IMR-90 (cell line): Measurements from ENCODE around the gene SNRPA1. TPM values are rescaled to one million over a fixed set of nuclear protein-coding genes. Genes with fewer than 3 reads are reported as not detected.

Source experiments
- CTCF ChIP-seq: conservative IDR thresholded peaks from 2 replicates; pipeline ENCODE4 v1.5.1; 2012; ENCODE audit warnings: mild to moderate bottlenecking, low read depth, low read length, improper control_type of control experiment
- ELK1 ChIP-seq: fragments of 150-350 bp; IDR thresholded peaks from 2 replicates; pipeline ENCODE4 v1.6.1; 2016; ENCODE audit warnings: low read depth, mild to moderate bottlenecking, low read length, moderate library complexity, borderline replicate concordance
- MXI1 ChIP-seq: IDR thresholded peaks from 2 replicates; pipeline ENCODE4 v1.6.1; 2012; ENCODE audit warnings: low read depth, mild to moderate bottlenecking, low read length, moderate library complexity, borderline replicate concordance
- RAD21 ChIP-seq: IDR thresholded peaks from 2 replicates; pipeline ENCODE4 v1.6.1; 2012; ENCODE audit warnings: low read length, improper control_type of control experiment
- RFX5 ChIP-seq: IDR thresholded peaks from 2 replicates; pipeline ENCODE4 v1.8.0; 2012; ENCODE audit warnings: low read depth, mild to moderate bottlenecking, low read length, moderate library complexity
- polyA plus RNA-seq, 3 experiments: library from polyadenylated mRNA; depleted of rRNA; stranded (reverse); fragments of >200 nt; gene quantifications; 2 replicates each; pipeline ENCODE4 v1.2.3, GENCODE V29; 2012; ENCODE audit warnings: low replicate concordance in 1 of 3
- total RNA-seq: library from RNA; depleted of rRNA; stranded (reverse); fragments of >200 nt; gene quantifications from 2 replicates; pipeline ENCODE4 v1.2.3, GENCODE V29; 2012

The SNRPA1 gene
- total and polyA plus RNA-seq, 2 of the 4 experiments (the other 2 are of a cell fraction), result 37.1 to 79.9 TPM

DNA sequence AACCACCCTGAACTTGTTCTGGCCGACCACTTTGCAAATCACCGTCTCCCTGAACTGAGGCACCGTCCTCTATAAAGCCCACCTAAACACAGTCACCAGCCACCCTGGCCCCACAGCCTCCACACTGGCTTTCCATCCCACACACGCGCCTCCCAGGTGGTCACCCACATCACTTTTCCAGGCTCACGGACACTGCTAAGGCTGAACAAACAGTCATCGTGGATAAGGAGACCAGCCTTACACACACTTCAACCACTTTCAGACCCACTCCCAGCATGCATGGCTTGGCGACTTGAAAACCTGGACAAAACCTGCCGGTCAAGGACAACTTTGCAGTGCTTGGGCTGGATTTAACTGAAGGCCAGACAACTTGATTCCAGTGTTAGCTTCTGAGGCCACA lies 51.6 kb downstream of the SNRPA1 start (continued):
- TF ChIP-seq CTCF, result no peak
- TF ChIP-seq RFX5, result no peak
- no peak for TF ChIP-seq MXI1
- no peak for TF ChIP-seq RAD21
- TF ChIP-seq ELK1, result no peak
